HCT116 (cell line): ENCODE measurements around the gene NME2. TPM values are rescaled to one million over a fixed set of nuclear protein-coding genes. Genes with fewer than 3 reads are reported as not detected.
A peak's percentile ranks its signal among the peaks of the same experiment; 100 is the strongest.

Experiments
- ATAC-seq: fragments of 200-7000 bp; cut with Tn5 transposase; 2 replicates; pipeline ENCODE4 v1.9.1; 2020; ENCODE audit warnings: mild to moderate bottlenecking, moderate library complexity
- BruUV-seq: library from RNA; stranded (reverse); fragments of 400-500 nt; replicated peaks from 2 replicates; lab custom pipeline; 2021; lab: Mats Ljungman, UMichigan
- CTCF ChIA-PET: fragments of 300-600 bp; sonication (Branson Sonifier 250); formaldehyde crosslinking; loops from one replicate; lab custom pipeline; 2021; ENCODE audit warnings: antibody characterized with exemption; lab: Charles Lee
- POLR2A ChIA-PET: fragments of 300-600, 350-600 bp; sonication (Branson Sonifier 250); formaldehyde crosslinking; loops from one replicate; lab custom pipeline; 2021; ENCODE audit warnings: antibody characterized with exemption; lab: Charles Lee
- RAD21 ChIA-PET, 2 experiments: fragments of 300-600 bp; sonication (Branson Sonifier 250); formaldehyde crosslinking; loops; one replicate each; lab custom pipeline; 2023; ENCODE audit warnings: low total read pairs in 2 of 2; ENCODE audit not compliant: uncharacterized antibody in 2 of 2, unreplicated experiment in 2 of 2, low non-redundant PET in 1 of 2; lab: Charles Lee
- DNase-seq: peaks from one replicate; pipeline ENCODE4 v3.0.0-alpha.2; 2010; ENCODE audit warnings: low read depth, low spot score
- H2AFZ ChIP-seq: fragments of 200-600 bp; shearing (Covaris generic), sonication (generic); 2 replicates; pipeline ENCODE4 v1.6.1; 2017; ENCODE audit warnings: low read depth, mixed run types, mixed read lengths, antibody characterized with exemption, low read length; ENCODE audit not compliant: poor library complexity, severe bottlenecking
- H3K27ac ChIP-seq: 2 replicates; pipeline ENCODE4 v1.5.1; 2012; ENCODE audit warnings: low read depth, low read length
- H3K27me3 ChIP-seq: fragments of 200-600 bp; sonication (generic); 2 replicates; pipeline ENCODE4 v1.6.1; 2016; ENCODE audit warnings: mixed run types, low read length, mixed read lengths; ENCODE audit not compliant: insufficient read depth
- H3K36me3 ChIP-seq, 2 experiments: fragments of 200-500 bp in 1 of 2; fragments of 200-600 bp in 1 of 2; sonication (Bioruptor generic) in 1 of 2; sonication (generic) in 1 of 2; 2 replicates each; pipeline versions ENCODE4 v1.5.1 to v1.6.1; 2014 to 2016; ENCODE audit warnings: low read length in 2 of 2, inconsistent platforms in 1 of 2, mixed read lengths in 1 of 2, mixed run types in 1 of 2; ENCODE audit not compliant: insufficient read depth in 2 of 2, control insufficient read depth in 1 of 2
- H3K4me1 ChIP-seq, 2 experiments: fragments of 200-600 bp in 1 of 2; sonication (generic) in 1 of 2; 2 replicates each; pipeline versions ENCODE4 v1.5.1 to v1.6.1; 2012 to 2017; ENCODE audit warnings: low read length in 2 of 2, inconsistent platforms in 1 of 2, mild to moderate bottlenecking in 1 of 2, mixed read lengths in 1 of 2, mixed run types in 1 of 2, moderate library complexity in 1 of 2; ENCODE audit not compliant: insufficient read depth in 2 of 2, control insufficient read depth in 1 of 2
- H3K4me2 ChIP-seq: fragments of 200-600 bp; sonication (generic); 2 replicates; pipeline ENCODE4 v1.6.1; 2017; ENCODE audit warnings: mixed run types, low read length, mixed read lengths
- H3K4me3 ChIP-seq, 2 experiments: fragments of 200-600 bp in 1 of 2; sonication (generic) in 1 of 2; replicated peaks in 1 of 2; 2 replicates each; pipeline ENCODE4 v1.5.1; 2011 to 2016; ENCODE audit warnings: low read length in 2 of 2, control low read depth in 1 of 2, low read depth in 1 of 2, mild to moderate bottlenecking in 1 of 2, mixed read lengths in 1 of 2, mixed run types in 1 of 2
- H3K79me2 ChIP-seq: fragments of 200-600 bp; sonication (generic); 2 replicates; pipeline ENCODE4 v1.6.1; 2017; ENCODE audit warnings: mild to moderate bottlenecking, mixed run types, low read length, moderate library complexity, mixed read lengths; ENCODE audit not compliant: insufficient read depth
- H3K9ac ChIP-seq: fragments of 200-600 bp; sonication (generic); 2 replicates; pipeline ENCODE4 v1.6.1; 2016; ENCODE audit warnings: low read length, mixed read lengths
- H3K9me2 ChIP-seq: fragments of 200-600 bp; sonication (generic), shearing (Covaris generic); 2 replicates; pipeline ENCODE4 v1.6.1; 2017; ENCODE audit warnings: mixed run types, mild to moderate bottlenecking, moderate library complexity; ENCODE audit not compliant: insufficient read depth
- H3K9me3 ChIP-seq, 2 experiments: fragments of 200-500 bp in 1 of 2; fragments of 200-600 bp in 1 of 2; sonication (Bioruptor generic) in 1 of 2; sonication (generic) in 1 of 2; 2 replicates each; pipeline ENCODE4 v1.6.1; 2014 to 2017; ENCODE audit warnings: low read length in 2 of 2, mixed read lengths in 2 of 2, inconsistent platforms in 1 of 2, low read depth in 1 of 2, mild to moderate bottlenecking in 1 of 2, mixed run types in 1 of 2, moderate library complexity in 1 of 2; ENCODE audit not compliant: control insufficient read depth in 1 of 2, insufficient read depth in 1 of 2
- H4K20me1 ChIP-seq: fragments of 200-600 bp; sonication (generic), shearing (Covaris generic); 2 replicates; pipeline ENCODE4 v1.6.1; 2017; ENCODE audit warnings: mixed run types, mild to moderate bottlenecking, moderate library complexity; ENCODE audit not compliant: insufficient read depth
- CEBPB ChIP-seq: IDR thresholded peaks from 2 replicates; pipeline ENCODE4 v1.6.1; 2012; ENCODE audit warnings: low read depth
- EGR1 ChIP-seq: IDR thresholded peaks from 2 replicates; pipeline ENCODE4 v1.6.1; 2012; ENCODE audit warnings: low read depth
- ELF1 ChIP-seq: IDR thresholded peaks from 2 replicates; pipeline ENCODE4 v1.6.1; 2012; ENCODE audit warnings: low read depth, borderline replicate concordance
- EZH2phosphoT487 ChIP-seq: fragments of 200-600 bp; IDR thresholded peaks from 2 replicates; pipeline ENCODE4 v1.6.1; 2018; ENCODE audit warnings: antibody characterized with exemption, borderline replicate concordance
- FOSL1 ChIP-seq: IDR thresholded peaks from 2 replicates; pipeline ENCODE4 v1.6.1; 2012; ENCODE audit warnings: low read depth
- JUND ChIP-seq: IDR thresholded peaks from 2 replicates; pipeline ENCODE4 v1.6.1; 2012
- POLR2A ChIP-seq: IDR thresholded peaks from 2 replicates; pipeline ENCODE4 v1.7.0; 2011; ENCODE audit warnings: borderline replicate concordance; ENCODE audit not compliant: insufficient read depth, insufficient read length; ENCODE audit errors: extremely low read depth
- RAD21 ChIP-seq: IDR thresholded peaks from 2 replicates; pipeline ENCODE4 v1.6.1; 2012; ENCODE audit warnings: low read depth, mild to moderate bottlenecking
- SIN3A ChIP-seq: IDR thresholded peaks from 2 replicates; pipeline ENCODE4 v1.6.1; 2012; ENCODE audit warnings: low read depth
- SP1 ChIP-seq: IDR thresholded peaks from 2 replicates; pipeline ENCODE4 v1.6.1; 2012; ENCODE audit warnings: low read depth
- SRF ChIP-seq: IDR thresholded peaks from 2 replicates; pipeline ENCODE4 v1.6.1; 2012; ENCODE audit warnings: low read depth
- TCF7L2 ChIP-seq: IDR thresholded peaks from 2 replicates; pipeline ENCODE4 v1.7.0; 2011; ENCODE audit warnings: borderline replicate concordance, inconsistent platforms; ENCODE audit not compliant: insufficient read depth, insufficient read length; ENCODE audit errors: extremely low read depth
- YY1 ChIP-seq: IDR thresholded peaks from 2 replicates; pipeline ENCODE4 v1.6.1; 2011; ENCODE audit warnings: low read length, low read depth, moderate library complexity, mild to moderate bottlenecking; ENCODE audit not compliant: insufficient replicate concordance; ENCODE audit errors: extremely low read depth
- ZBTB33 ChIP-seq: IDR thresholded peaks from 2 replicates; pipeline ENCODE4 v1.6.1; 2011; ENCODE audit warnings: mild to moderate bottlenecking, low read length, moderate library complexity; ENCODE audit not compliant: insufficient replicate concordance; ENCODE audit errors: extremely low read depth
- intact Hi-C: fragments of 100-400 bp; cut with micrococcal nuclease; formaldehyde crosslinking; loops from 2 replicates; pipeline ENCODE4 v1.10.0; 2022
- total RNA-seq: library from RNA; stranded (reverse); gene quantifications from one replicate; pipeline ENCODE4 v1.2.1, GENCODE V29; 2021; ENCODE audit not compliant: unreplicated experiment
- TF ChIP-seq, protein P1 (sequence below), 3 experiments: fragments of 200-600 bp in 1 of 3; sonication (generic) in 1 of 3; IDR thresholded peaks in 2 of 3; conservative IDR thresholded peaks in 1 of 3; 2 replicates each; pipeline ENCODE4 v1.5.1; 2012 to 2017; ENCODE audit warnings: low read depth in 2 of 3, low read length in 2 of 3, antibody characterized with exemption in 1 of 3, borderline replicate concordance in 1 of 3, control low read depth in 1 of 3, mild to moderate bottlenecking in 1 of 3, mixed read lengths in 1 of 3, mixed run types in 1 of 3, moderate library complexity in 1 of 3; ENCODE audit not compliant: insufficient read depth in 1 of 3

Gene NME2
- total RNA-seq, 1 experiment from 2014 or later = 1,287 TPM

DNA sequence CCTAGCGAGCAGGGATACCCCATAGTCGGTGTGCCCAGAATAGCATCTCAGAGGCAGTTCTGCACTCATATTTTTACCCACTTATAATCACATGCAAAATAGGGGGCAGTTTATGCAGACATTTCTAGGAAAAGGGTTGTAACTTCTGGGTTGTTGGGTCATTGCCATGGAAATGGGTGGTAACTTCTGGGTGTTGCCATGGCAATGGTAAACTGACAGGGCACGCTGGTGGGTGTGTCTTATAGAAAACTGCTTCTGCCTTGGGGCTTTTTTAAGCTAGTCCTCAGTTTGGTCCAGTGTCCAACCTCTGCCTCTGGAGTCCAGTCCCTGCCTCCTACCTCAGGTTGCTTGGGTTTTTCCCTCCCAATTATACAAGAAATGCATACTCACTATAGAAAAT, 38.1 kb upstream of the NME2 start:
- CTCF ChIA-PET = no interaction called here
- POLR2A ChIA-PET = interaction anchor here (1.2 to 1.6 kb wide), 2 partner anchors 20 to 25 kb away, joined by 4 to 5 read pairs; partner anchors contain the start of gene NME1

More for the DNA sequence above, 38.1 kb upstream of the NME2 start:
- peak overlapping the region; percentile 40 for H3K4me2 ChIP-seq
- intact Hi-C loops = no loop called here
- H3K79me2 ChIP-seq = no peaks in the 10 kb centered on the region
- no peaks in the 10 kb centered on the region for H4K20me1 ChIP-seq
- BruUV-seq = no TSS peak
- peak; percentile 33 for DNase-seq
- no peak overlapping the region for H3K4me3 ChIP-seq
- no peak overlapping the region for H2AFZ ChIP-seq
- no peak for TF ChIP-seq SP1
- TF ChIP-seq RAD21 = no peak
- TF ChIP-seq POLR2A = no peak
- no peak for TF ChIP-seq ZBTB33
- no peak for TF ChIP-seq SRF
- TF ChIP-seq EZH2phosphoT487 = no peak
- TF ChIP-seq YY1 = no peak
- no peak for TF ChIP-seq ELF1
- no peak for TF ChIP-seq SIN3A
- no peak for TF ChIP-seq FOSL1
- no peak for TF ChIP-seq EGR1
- TF ChIP-seq CEBPB = no peak
- no peak for TF ChIP-seq JUND
- TF ChIP-seq, protein P1, sequence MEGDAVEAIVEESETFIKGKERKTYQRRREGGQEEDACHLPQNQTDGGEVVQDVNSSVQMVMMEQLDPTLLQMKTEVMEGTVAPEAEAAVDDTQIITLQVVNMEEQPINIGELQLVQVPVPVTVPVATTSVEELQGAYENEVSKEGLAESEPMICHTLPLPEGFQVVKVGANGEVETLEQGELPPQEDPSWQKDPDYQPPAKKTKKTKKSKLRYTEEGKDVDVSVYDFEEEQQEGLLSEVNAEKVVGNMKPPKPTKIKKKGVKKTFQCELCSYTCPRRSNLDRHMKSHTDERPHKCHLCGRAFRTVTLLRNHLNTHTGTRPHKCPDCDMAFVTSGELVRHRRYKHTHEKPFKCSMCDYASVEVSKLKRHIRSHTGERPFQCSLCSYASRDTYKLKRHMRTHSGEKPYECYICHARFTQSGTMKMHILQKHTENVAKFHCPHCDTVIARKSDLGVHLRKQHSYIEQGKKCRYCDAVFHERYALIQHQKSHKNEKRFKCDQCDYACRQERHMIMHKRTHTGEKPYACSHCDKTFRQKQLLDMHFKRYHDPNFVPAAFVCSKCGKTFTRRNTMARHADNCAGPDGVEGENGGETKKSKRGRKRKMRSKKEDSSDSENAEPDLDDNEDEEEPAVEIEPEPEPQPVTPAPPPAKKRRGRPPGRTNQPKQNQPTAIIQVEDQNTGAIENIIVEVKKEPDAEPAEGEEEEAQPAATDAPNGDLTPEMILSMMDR (IDR thresholded peaks at IDR 0.05 in 2 of 3, conservative IDR thresholded peaks at IDR 0.05 in 1 of 3; ENCODE audit: borderline replicate concordance in 1 of 3, insufficient read depth in 1 of 3, low read depth in 2 of 3, low read length in 2 of 3) = no peak
- TF ChIP-seq TCF7L2 = no peak
- TF ChIP-seq, all 23 proteins: peak for 0
- Histone ChIP-seq H3K9me2 (no peaks in the 10 kb centered on the region), H3K4me1 (peaks cover 25 to 48% of the 10 kb centered on the region in 2 experiments), H3K9ac (no peak overlapping the region), H3K9me3 (no peaks in the 10 kb centered on the region), H3K27ac (no peak overlapping the region), H3K36me3 (no peaks in the 10 kb centered on the region), H3K27me3 (no peaks in the 10 kb centered on the region)
- RAD21 ChIA-PET = no interaction called here
- ATAC-seq = peak; percentile 24; the same call in 1 of the 2 replicates
